Osteocyte (in vitro differentiated cells): ENCODE measurements around the gene SMIM43. TPM values are rescaled to one million over a fixed set of nuclear protein-coding genes. Genes with fewer than 3 reads are reported as not detected.
A peak's percentile ranks its signal among the peaks of the same experiment; 100 is the strongest.

Experiments
- DNase-seq: peaks from one replicate; pipeline ENCODE4 v3.0.0; 2021; ENCODE audit warnings: mixed read lengths; ENCODE audit not compliant: unreplicated experiment; ENCODE audit errors: extremely low spot score
- H3K27ac Mint-ChIP-seq: one replicate; pipeline ENCODE4 v1.8.0; 2021; ENCODE audit warnings: mild to moderate bottlenecking, mixed read lengths; ENCODE audit not compliant: unreplicated experiment
- H3K27me3 Mint-ChIP-seq: one replicate; pipeline ENCODE4 v1.8.0; 2021; ENCODE audit warnings: mixed read lengths; ENCODE audit not compliant: unreplicated experiment
- H3K36me3 Mint-ChIP-seq: one replicate; pipeline ENCODE4 v1.8.0; 2021; ENCODE audit warnings: mixed read lengths; ENCODE audit not compliant: unreplicated experiment
- H3K4me1 Mint-ChIP-seq: one replicate; pipeline ENCODE4 v1.8.0; 2021; ENCODE audit warnings: mixed read lengths; ENCODE audit not compliant: unreplicated experiment
- H3K4me3 Mint-ChIP-seq: one replicate; pipeline ENCODE4 v1.8.0; 2021; ENCODE audit warnings: mild to moderate bottlenecking, moderate library complexity, mixed read lengths; ENCODE audit not compliant: unreplicated experiment
- H3K9me3 Mint-ChIP-seq: one replicate; pipeline ENCODE4 v1.8.0; 2021; ENCODE audit warnings: mixed read lengths; ENCODE audit not compliant: unreplicated experiment
- total RNA-seq: library from RNA; stranded (reverse); gene quantifications from 2 replicates; pipeline ENCODE4 v1.2.1, GENCODE V29; 2021
- TF ChIP-seq, protein P1 (sequence below): fragments of 200-600 bp; sonication (generic); IDR thresholded peaks from 2 replicates; pipeline ENCODE4 v1.5.0; 2021; ENCODE audit warnings: antibody characterized with exemption, mild to moderate bottlenecking, moderate library complexity

Gene SMIM43
- total RNA-seq, 1 donor from 2014 or later: not detected

DNA sequence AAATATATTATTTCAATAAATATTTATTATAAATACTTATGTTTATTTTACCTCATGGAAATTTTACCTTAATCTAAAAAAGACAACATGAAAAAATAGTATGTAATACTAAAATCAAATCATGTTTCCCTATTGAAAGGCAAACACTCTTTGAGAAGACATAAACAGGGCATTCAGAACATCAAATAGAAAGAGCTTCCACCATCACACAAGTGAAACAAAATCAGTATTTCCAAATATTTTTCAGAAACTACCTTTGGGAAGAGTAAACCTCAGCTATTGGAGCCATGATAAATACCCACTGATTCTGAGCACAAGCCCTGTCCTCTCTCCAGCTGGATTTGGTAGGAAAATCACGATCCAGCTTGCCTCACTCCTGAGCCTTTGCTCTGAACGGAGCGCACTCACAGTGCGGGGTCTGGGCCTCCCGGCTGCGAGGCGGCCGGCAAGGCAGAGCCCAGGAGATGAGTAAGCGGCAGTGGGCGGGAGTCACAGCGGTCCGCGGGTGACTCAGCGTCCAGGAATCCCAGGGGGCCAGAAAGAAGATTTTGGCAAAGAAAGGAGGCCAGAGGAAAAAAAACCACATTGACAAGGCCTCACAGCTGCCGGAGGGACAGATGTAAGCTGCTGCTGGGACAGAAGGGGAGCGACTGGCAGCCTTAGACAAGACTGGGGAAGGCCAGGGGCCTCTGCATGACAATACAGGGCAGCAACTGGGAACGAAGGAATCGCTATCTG, 53.5 kb downstream of the SMIM43 start:
- H3K4me3 Mint-ChIP-seq: peak overlapping the region; percentile 67
- peak; percentile 94 for DNase-seq
- H3K27me3 Mint-ChIP-seq: no peaks in the 10 kb centered on the region
- no peaks in the 10 kb centered on the region for H3K9me3 Mint-ChIP-seq
- H3K4me1 Mint-ChIP-seq: peaks cover 30% of the 10 kb centered on the region
- no peaks in the 10 kb centered on the region for H3K36me3 Mint-ChIP-seq
- TF ChIP-seq, protein P1, sequence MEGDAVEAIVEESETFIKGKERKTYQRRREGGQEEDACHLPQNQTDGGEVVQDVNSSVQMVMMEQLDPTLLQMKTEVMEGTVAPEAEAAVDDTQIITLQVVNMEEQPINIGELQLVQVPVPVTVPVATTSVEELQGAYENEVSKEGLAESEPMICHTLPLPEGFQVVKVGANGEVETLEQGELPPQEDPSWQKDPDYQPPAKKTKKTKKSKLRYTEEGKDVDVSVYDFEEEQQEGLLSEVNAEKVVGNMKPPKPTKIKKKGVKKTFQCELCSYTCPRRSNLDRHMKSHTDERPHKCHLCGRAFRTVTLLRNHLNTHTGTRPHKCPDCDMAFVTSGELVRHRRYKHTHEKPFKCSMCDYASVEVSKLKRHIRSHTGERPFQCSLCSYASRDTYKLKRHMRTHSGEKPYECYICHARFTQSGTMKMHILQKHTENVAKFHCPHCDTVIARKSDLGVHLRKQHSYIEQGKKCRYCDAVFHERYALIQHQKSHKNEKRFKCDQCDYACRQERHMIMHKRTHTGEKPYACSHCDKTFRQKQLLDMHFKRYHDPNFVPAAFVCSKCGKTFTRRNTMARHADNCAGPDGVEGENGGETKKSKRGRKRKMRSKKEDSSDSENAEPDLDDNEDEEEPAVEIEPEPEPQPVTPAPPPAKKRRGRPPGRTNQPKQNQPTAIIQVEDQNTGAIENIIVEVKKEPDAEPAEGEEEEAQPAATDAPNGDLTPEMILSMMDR: no peak
- peak overlapping the region; percentile 95 for H3K27ac Mint-ChIP-seq

- Mint-ChIP-seq H3K4me1 (peaks cover 31% of the 10 kb centered on the region), H3K27ac (peak overlapping the region; percentile 90), H3K27me3 (no peaks in the 10 kb centered on the region), H3K36me3 (no peaks in the 10 kb centered on the region), H3K9me3 (no peaks in the 10 kb centered on the region), H3K4me3 (peak overlapping the region; percentile 4)
- no peak for DNase-seq
- TF ChIP-seq, protein P1: no peak
Measured at GRCh38 chr4:121709766-121710405, 55.1 kb downstream of the SMIM43 start.

Other genes starting within 250 kb of the SMIM43 start
- 477 and 488 TPM in 2 replicates for gene ANXA5, start 68.2 kb downstream of the SMIM43 start, total RNA-seq
- 23.3 and 24.0 TPM in 2 replicates for gene EXOSC9, start 36.2 kb upstream of the SMIM43 start, total RNA-seq
- 9.6 and 10.6 TPM in 2 replicates for gene CCNA2, start 58.7 kb upstream of the SMIM43 start, total RNA-seq
- 18.9 and 19.0 TPM in 2 replicates for gene BBS7, start 105.3 kb upstream of the SMIM43 start, total RNA-seq
- gene TRPC3, start 186.9 kb upstream of the SMIM43 start, total RNA-seq: 0.24 and 0.67 TPM in 2 replicates